Endothelial cell of umbilical vein (primary cell): ENCODE results near the gene CEP85L. TPM values are rescaled to one million over a fixed set of nuclear protein-coding genes. Genes with fewer than 3 reads are reported as not detected.

ENCODE experiments used
- BruUV-seq: library from RNA; stranded (reverse); fragments of 400-500 nt; replicated peaks from 2 replicates; lab custom pipeline; 2021; lab: Mats Ljungman, UMichigan
- CTCF ChIA-PET: fragments of 300-600, 350-600 bp; sonication (Branson Sonifier 250); formaldehyde crosslinking; loops from one replicate; lab custom pipeline; 2021; ENCODE audit warnings: antibody characterized with exemption, inconsistent platforms; lab: Charles Lee
- POLR2A ChIA-PET: fragments of 300-600, 350-600 bp; sonication (Branson Sonifier 250); formaldehyde crosslinking; loops from one replicate; lab custom pipeline; 2021; ENCODE audit warnings: antibody characterized with exemption, inconsistent platforms; lab: Charles Lee
- DNase-seq: peaks from one replicate; pipeline ENCODE4 v3.0.0-alpha.2; 2011; ENCODE audit warnings: low read depth, low spot score
- FAIRE-seq: peaks from 2 replicates; lab custom pipeline; 2011; peaks lifted over from hg19 to GRCh38; lab: Jason Lieb, UNC
- H2AFZ ChIP-seq: 2 replicates; pipeline ENCODE4 v1.6.0; 2012; ENCODE audit warnings: low read depth, low read length, control low read depth, inconsistent platforms
- H3K27ac ChIP-seq: 2 replicates; pipeline ENCODE4 v1.5.1; 2011; ENCODE audit warnings: low read depth, mild to moderate bottlenecking, control low read depth, low read length, moderate library complexity; ENCODE audit not compliant: insufficient read depth
- H3K27me3 ChIP-seq, 2 experiments: 2 replicates each; pipeline versions ENCODE4 v1.6.0 to v1.6.1; 2011; ENCODE audit warnings: low read length in 2 of 2, mixed read lengths in 1 of 2; ENCODE audit not compliant: control insufficient read depth in 2 of 2, insufficient read depth in 2 of 2
- H3K36me3 ChIP-seq, 2 experiments: 2 replicates in 1 of 2; 3 replicates in 1 of 2; pipeline ENCODE4 v1.5.1; 2011; ENCODE audit warnings: low read length in 2 of 2, mild to moderate bottlenecking in 1 of 2, moderate library complexity in 1 of 2; ENCODE audit not compliant: control insufficient read depth in 2 of 2, insufficient read depth in 2 of 2; ENCODE audit errors: extremely low read depth in 1 of 2
- H3K4me1 ChIP-seq: 3 replicates; pipeline ENCODE4 v1.5.1; 2011; ENCODE audit warnings: mild to moderate bottlenecking, low read length; ENCODE audit not compliant: control insufficient read depth, insufficient read depth; ENCODE audit errors: extremely low read depth
- H3K4me2 ChIP-seq: 2 replicates; pipeline ENCODE4 v1.6.1; 2011; ENCODE audit warnings: low read length, control low read depth, mixed read lengths; ENCODE audit not compliant: insufficient read depth
- H3K4me3 ChIP-seq, 3 experiments: fragments of 200-600 bp in 1 of 3; sonication (generic), shearing (Covaris generic) in 1 of 3; replicated peaks in 1 of 3; 2 replicates each; pipeline ENCODE4 v1.5.1; 2011 to 2016; ENCODE audit warnings: control low read depth in 3 of 3, low read length in 3 of 3, mild to moderate bottlenecking in 2 of 3, inconsistent platforms in 1 of 3, low read depth in 1 of 3, moderate library complexity in 1 of 3; ENCODE audit not compliant: insufficient read depth in 1 of 3
- H3K79me2 ChIP-seq: 2 replicates; pipeline ENCODE4 v1.6.0; 2012; ENCODE audit warnings: low read length, inconsistent platforms; ENCODE audit not compliant: control insufficient read depth, insufficient read depth
- H3K9ac ChIP-seq: replicated peaks from 2 replicates; pipeline ENCODE3; 2011; ENCODE audit warnings: low read length, control low read depth; ENCODE audit not compliant: insufficient read depth; ENCODE audit errors: extremely low read depth
- H3K9me1 ChIP-seq: replicated peaks from 3 replicates; pipeline ENCODE4 v1.6.0; 2011; ENCODE audit warnings: mild to moderate bottlenecking, low read length; ENCODE audit not compliant: control insufficient read depth, insufficient read depth; ENCODE audit errors: extremely low read depth
- H3K9me3 ChIP-seq: replicated peaks from 2 replicates; pipeline ENCODE4 v1.5.1; 2012; ENCODE audit warnings: low read length, inconsistent platforms; ENCODE audit not compliant: control insufficient read depth, insufficient read depth
- H4K20me1 ChIP-seq: replicated peaks from 2 replicates; pipeline ENCODE3; 2011; ENCODE audit warnings: mild to moderate bottlenecking, low read length; ENCODE audit not compliant: control insufficient read depth, insufficient read depth; ENCODE audit errors: extremely low read depth
- EZH2 ChIP-seq: IDR thresholded peaks from 2 replicates; pipeline ENCODE4 v1.6.1; 2012; ENCODE audit warnings: borderline replicate concordance, low read depth, mild to moderate bottlenecking, moderate library complexity, low read length, inconsistent platforms; ENCODE audit not compliant: severe bottlenecking
- FOS ChIP-seq: IDR thresholded peaks from 2 replicates; pipeline ENCODE4 v1.6.1; 2011; ENCODE audit warnings: mild to moderate bottlenecking, low read length, moderate library complexity, borderline replicate concordance; ENCODE audit not compliant: insufficient read depth
- GATA2 ChIP-seq: IDR thresholded peaks from 2 replicates; pipeline ENCODE4 v1.7.0; 2011; ENCODE audit warnings: low read depth, mild to moderate bottlenecking, moderate library complexity, mixed read lengths, low read length; ENCODE audit not compliant: insufficient read length, insufficient read depth
- JUN ChIP-seq: IDR thresholded peaks from 2 replicates; pipeline ENCODE4 v1.6.1; 2011; ENCODE audit warnings: borderline replicate concordance, low read depth; ENCODE audit not compliant: insufficient read length, insufficient read depth
- MYC ChIP-seq: IDR thresholded peaks from one replicate; pipeline ENCODE4 v1.6.1; 2011; ENCODE audit warnings: mild to moderate bottlenecking, low read depth, low read length
- POLR2A ChIP-seq: IDR thresholded peaks from 2 replicates; pipeline ENCODE4 v1.6.1; 2012; ENCODE audit warnings: low read depth, mild to moderate bottlenecking, control low read depth, low read length
- POLR2AphosphoS5 ChIP-seq: IDR thresholded peaks from 2 replicates; pipeline ENCODE4 v1.6.1; 2012; ENCODE audit warnings: low read depth, mild to moderate bottlenecking, control low read depth, low read length, moderate library complexity; ENCODE audit not compliant: insufficient read depth
- dilution Hi-C: fragments of 300-500 bp; cut with MboI; formaldehyde crosslinking; loops from one replicate; pipeline ENCODE4 v1.15.0; 2019; ENCODE audit warnings: low sequenced_read_pairs; ENCODE audit not compliant: extremely low pct_ligation_motif_present
- intact Hi-C: fragments of 100-400 bp; cut with micrococcal nuclease; formaldehyde crosslinking; loops from one replicate; pipeline ENCODE4 v1.10.0; 2022
- polyA plus RNA-seq, 4 experiments: library from polyadenylated mRNA; depleted of rRNA in 3 of 4; stranded (reverse) in 3 of 4; unstranded in 1 of 4; fragments of >200 nt; gene quantifications; 2 replicates each; pipeline versions ENCODE4 v1.2.1 to v1.2.3, GENCODE V29; 2011 to 2012; ENCODE audit warnings: missing spikeins in 1 of 4
- total RNA-seq: library from RNA; stranded (reverse); gene quantifications from 2 replicates; pipeline ENCODE4 v1.2.3, GENCODE V29; 2021
- TF ChIP-seq, protein P1 (sequence below): IDR thresholded peaks from 2 replicates; pipeline ENCODE4 v1.6.1; 2011; ENCODE audit not compliant: insufficient read depth, insufficient read length
- TF ChIP-seq, protein P2 (sequence below), 2 donors: IDR thresholded peaks; 1 replicate in 1 of 2; 2 replicates in 1 of 2; pipeline ENCODE4 v1.5.1; 2011; ENCODE audit warnings: low read length in 2 of 2, mild to moderate bottlenecking in 2 of 2, moderate library complexity in 2 of 2, control low read depth in 1 of 2, inconsistent platforms in 1 of 2, low read depth in 1 of 2; ENCODE audit not compliant: insufficient read depth in 1 of 2; ENCODE audit errors: extremely low read depth in 1 of 2

Gene CEP85L
- total and polyA plus RNA-seq, 2 donors (not counting 3 experiments of a cell fraction or from before 2014, with no cell fraction given), result 1.8 to 9.2 TPM

- Histone ChIP-seq H3K79me2 (peaks cover 92% of the 10 kb centered on the region), H4K20me1 (peaks cover 4% of the 10 kb centered on the region), H2AFZ (no peak overlapping the region), H3K36me3 (no peaks in the 10 kb centered on the region), H3K27me3 (no peaks in the 10 kb centered on the region), H3K4me2 (no peak overlapping the region), H3K4me1 (peaks cover 16% of the 10 kb centered on the region), H3K4me3 (no peak overlapping the region), H3K9ac (no peak overlapping the region), H3K9me3 (no peaks in the 10 kb centered on the region), H3K9me1 (no peaks in the 10 kb centered on the region), H3K27ac (no peak overlapping the region)
- ChIA-PET POLR2A (no interaction called here), CTCF (no interaction called here)
- FAIRE-seq, result no peak
- BruUV-seq, result no TSS peak
- no peak for DNase-seq
- dilution Hi-C loops, result no loop called here
- intact Hi-C loops, result no loop called here
- no peak for TF ChIP-seq MYC
- TF ChIP-seq POLR2AphosphoS5, result no peak
- TF ChIP-seq, protein P1, sequence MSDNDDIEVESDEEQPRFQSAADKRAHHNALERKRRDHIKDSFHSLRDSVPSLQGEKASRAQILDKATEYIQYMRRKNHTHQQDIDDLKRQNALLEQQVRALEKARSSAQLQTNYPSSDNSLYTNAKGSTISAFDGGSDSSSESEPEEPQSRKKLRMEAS, result no peak
- no peak for TF ChIP-seq POLR2A
- no peak for TF ChIP-seq GATA2
- TF ChIP-seq, protein P2, sequence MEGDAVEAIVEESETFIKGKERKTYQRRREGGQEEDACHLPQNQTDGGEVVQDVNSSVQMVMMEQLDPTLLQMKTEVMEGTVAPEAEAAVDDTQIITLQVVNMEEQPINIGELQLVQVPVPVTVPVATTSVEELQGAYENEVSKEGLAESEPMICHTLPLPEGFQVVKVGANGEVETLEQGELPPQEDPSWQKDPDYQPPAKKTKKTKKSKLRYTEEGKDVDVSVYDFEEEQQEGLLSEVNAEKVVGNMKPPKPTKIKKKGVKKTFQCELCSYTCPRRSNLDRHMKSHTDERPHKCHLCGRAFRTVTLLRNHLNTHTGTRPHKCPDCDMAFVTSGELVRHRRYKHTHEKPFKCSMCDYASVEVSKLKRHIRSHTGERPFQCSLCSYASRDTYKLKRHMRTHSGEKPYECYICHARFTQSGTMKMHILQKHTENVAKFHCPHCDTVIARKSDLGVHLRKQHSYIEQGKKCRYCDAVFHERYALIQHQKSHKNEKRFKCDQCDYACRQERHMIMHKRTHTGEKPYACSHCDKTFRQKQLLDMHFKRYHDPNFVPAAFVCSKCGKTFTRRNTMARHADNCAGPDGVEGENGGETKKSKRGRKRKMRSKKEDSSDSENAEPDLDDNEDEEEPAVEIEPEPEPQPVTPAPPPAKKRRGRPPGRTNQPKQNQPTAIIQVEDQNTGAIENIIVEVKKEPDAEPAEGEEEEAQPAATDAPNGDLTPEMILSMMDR (IDR thresholded peaks at IDR 0.05; ENCODE audit: extremely low read depth in 1 of 2, insufficient read depth in 1 of 2, low read depth in 1 of 2, low read length in 2 of 2), result no peak
- no peak for TF ChIP-seq FOS
- no peak for TF ChIP-seq JUN
- TF ChIP-seq EZH2, result no peak
These were observed 6.0 kb downstream of the CEP85L start for GRCh38 chr6:118645395-118645794.
